GM21529 (cell line): ENCODE measurements around the gene ZNF407.

Experiments
- ATAC-seq: cut with Tn5 transposase; IDR thresholded peaks from one replicate; pipeline ENCODE4 v1.9.1; 2021; ENCODE audit not compliant: unreplicated experiment

The ZNF407 gene

DNA sequence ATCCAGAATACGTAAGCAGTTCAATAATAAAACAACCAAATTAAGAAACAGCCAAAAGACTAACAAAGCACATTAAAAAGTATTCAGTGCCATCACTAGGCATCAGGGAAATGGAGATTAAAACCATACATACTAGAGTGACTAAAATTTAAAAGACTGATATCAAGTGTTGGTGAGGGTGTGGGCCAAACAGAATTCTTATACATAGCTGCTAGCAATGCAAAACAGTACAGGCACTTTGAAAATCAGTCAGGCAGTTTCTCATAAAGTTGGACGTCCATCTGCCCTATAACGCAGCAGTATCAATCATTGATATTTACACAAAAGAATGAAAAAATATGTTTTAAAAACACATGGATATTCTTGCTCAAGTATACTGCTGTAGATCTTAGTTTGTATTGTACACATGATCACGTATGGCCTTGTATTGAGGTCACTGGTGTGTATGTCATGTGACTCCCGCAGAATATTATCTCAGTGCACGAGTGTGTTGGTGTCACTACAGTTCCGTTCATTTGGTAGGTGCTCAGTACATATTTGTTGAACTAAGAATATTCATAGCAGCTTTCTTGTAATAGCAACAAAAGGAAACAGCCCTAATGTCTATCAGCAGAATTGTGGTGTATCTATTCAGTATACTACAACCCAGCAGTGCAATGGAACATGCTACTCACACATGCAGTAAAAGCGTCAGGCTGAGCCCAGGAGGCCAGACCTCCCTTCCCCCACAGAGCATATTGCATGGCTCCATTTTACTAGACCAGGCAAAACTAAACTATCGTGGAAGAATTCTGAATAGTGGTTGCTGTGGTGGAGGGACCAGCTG lies 28.6 kb downstream of the ZNF407 start:
- ATAC-seq = no peak

DNA sequence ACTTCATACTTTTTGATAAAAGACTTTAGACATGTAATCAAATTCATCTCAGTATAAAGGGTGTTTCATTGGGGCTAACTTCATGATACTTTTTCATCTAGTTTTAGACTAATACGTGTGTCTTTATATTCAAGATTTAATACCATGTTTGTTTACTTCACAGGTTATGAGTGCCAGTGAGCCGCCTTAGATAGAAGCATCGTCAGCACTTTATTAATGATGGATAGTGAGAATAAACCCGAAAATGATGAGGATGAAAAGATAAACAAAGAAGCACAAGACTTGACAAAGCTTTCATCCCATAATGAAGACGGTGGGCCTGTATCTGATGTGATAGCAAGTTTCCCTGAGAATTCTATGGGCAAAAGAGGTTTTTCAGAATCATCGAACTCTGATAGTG lies 33.1 kb downstream of the ZNF407 start:
- ATAC-seq = no peak

DNA sequence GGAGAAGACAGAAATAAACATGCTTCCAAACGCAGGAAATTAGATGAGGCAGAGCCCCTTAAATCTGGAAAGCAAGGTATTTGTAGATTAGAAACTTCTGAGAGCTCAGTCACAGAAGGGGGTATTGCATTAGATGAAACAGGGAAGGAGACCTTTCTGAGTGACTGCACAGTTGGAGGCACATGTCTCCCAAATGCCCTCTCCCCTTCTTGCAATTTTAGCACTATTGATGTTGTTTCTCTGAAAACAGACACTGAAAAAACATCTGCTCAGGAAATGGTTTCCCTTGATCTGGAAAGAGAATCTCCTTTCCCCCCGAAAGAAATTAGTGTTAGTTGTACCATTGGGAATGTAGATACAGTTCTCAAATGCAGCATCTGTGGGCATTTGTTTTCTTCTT lies 33.5 kb downstream of the ZNF407 start:
- no peak for ATAC-seq

DNA sequence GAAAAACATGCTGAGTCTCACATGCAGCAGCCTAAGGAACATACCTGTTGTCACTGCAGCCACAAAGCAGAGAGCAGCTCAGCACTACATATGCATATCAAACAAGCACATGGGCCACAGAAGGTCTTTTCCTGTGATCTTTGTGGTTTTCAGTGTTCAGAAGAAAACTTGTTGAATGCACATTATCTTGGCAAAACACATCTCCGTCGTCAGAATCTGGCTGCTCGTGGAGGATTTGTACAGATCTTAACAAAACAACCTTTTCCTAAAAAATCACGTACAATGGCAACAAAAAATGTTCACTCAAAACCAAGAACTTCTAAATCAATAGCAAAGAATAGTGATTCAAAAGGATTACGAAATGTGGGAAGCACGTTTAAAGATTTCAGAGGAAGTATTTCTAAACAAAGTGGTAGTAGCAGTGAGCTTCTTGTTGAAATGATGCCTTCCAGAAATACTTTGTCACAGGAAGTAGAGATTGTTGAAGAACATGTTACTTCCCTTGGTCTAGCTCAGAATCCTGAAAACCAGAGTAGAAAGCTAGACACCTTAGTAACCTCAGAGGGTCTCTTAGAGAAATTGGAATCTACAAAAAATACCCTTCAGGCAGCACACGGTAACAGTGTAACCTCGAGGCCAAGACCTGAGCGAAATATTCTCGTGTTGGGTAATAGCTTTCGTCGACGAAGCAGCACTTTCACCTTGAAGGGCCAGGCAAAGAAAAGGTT lies 34.1 kb downstream of the ZNF407 start:
- ATAC-seq = no peak

DNA sequence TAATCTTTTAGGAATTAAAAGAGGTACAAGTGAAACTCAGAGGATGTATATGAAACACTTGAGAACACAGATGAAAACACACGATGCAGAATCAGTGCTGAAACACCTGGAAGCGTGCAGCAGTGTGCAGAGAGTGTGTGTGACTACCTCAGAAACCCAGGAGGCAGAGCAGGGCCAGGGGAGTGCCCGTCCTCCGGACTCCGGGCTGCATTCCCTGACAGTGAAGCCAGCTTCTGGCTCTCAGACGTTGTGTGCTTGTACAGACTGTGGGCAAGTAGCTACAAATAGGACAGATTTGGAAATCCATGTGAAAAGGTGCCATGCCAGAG lies 34.6 kb downstream of the ZNF407 start:
- no peak for ATAC-seq

DNA sequence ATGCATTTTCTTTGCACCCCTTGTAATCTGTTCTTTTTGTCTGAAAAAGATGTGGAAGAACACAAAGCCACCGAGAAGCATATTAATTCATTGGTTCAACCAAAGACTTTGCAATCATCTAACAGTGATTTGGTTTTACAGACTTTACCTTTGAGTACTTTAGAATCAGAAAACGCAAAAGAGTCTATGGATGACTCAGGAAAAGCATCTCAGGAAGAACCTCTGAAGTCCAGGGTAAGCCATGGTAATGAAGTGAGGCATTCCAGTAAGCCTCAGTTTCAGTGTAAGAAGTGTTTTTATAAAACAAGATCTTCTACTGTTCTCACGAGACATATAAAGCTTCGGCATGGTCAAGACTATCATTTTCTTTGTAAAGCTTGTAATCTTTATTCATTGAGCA lies 35.2 kb downstream of the ZNF407 start:
- ATAC-seq = no peak

DNA sequence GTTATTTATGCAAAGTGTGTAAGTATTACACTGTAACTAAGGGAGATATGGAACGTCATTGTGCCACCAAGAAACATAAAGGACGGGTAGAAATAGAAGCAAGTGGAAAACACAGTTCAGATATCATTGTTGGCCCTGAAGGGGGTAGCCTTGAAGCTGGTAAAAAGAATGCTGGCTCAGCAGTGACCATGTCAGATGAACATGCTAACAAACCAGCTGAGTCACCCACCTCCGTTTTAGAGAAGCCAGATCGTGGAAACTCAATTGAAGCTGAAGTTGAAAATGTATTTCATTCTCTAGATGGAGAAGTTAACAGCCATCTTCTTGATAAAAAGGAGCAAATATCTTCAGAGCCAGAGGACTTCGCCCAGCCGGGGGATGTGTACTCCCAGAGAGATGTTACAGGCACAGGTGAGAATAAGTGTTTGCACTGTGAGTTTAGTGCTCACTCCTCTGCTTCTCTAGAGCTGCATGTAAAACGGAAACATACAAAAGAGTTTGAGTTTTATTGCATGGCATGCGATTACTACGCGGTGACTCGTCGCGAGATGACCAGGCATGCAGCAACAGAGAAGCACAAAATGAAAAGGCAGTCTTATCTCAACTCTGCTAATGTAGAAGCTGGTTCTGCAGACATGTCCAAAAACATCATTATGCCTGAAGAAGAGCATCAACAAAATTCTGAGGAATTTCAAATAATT lies 36.1 kb downstream of the ZNF407 start:
- no peak for ATAC-seq

DNA sequence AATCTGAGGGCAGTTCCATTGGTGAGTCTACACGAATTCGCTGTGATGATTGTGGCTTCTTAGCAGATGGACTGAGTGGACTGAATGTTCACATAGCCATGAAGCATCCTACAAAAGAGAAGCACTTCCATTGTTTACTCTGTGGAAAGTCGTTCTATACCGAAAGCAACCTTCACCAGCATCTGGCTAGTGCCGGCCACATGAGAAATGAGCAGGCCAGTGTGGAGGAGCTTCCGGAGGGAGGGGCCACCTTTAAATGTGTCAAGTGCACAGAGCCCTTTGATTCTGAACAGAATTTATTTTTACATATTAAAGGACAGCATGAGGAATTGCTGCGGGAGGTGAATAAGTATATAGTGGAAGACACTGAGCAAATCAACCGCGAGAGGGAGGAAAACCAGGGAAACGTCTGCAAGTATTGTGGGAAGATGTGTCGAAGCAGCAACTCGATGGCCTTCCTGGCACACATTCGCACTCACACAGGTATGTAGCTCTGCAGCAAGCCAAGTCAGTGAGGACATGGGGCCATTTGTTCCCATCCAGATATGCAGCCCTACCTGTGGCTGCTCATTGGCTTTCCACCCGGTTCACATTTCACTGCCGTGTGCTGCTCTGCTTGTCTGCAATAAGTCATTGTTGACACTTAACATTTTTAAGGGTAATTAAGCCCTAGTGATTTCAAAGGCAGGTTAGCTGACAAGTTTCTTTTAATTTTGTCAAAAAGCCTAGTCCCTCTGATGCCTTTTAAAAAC lies 37.7 kb downstream of the ZNF407 start:
- no peak for ATAC-seq

DNA sequence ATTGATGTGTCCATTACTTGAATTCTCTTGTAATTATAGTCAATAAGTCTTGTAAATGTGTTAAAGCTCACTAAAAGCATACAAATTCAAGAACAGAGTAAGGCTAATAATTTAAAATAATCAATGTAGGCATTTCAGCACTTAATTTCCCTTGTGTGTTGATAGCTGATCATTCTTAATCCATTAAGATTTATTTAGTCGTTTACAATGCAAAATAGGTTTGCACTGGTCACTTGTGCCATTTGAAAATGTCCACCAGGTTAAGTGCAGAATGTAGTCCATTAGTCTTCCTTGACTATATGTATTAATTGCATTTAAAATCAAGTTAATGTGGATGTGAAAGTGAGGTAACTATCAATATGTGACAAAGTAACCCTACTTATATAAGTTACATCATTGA lies 39.4 kb downstream of the ZNF407 start:
- no peak for ATAC-seq

DNA sequence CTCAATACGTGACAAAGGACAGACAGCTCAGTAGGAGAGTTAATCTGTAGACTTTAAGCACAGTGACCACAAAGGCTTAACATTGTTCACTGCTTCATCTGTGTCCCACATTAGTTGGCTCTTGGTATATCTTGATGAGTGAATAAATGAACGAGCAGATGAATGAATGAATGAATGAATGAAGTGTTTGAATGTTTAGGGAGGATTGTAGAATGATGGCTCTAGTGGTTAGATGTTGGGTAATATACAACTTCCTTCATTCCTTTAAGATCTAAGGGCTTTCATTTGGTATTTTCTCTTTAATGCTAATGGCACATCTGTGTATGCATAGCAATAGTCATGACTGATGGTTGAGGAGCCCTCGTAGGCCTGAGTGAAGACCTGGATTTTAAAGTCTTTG lies 40.5 kb downstream of the ZNF407 start:
- no peak for ATAC-seq

DNA sequence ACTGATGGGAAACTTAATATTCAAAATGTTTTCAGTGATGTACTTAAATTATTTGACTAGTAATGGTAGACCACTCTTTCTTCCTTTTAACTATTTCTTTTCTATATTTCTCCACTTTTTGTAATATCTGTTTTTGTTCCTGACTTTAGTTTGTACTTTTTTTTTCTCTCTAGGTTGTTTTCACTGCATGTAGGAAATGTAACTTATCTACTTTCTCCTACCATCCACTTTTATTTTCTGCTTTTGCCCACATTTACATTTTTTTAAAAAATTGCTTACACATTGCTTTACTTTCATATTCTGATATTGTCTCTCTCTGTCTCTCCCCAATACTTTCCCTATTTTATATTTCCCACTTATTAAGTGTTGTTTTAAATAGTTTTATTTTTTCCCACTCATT lies 47.0 kb downstream of the ZNF407 start:
- no peak for ATAC-seq

DNA sequence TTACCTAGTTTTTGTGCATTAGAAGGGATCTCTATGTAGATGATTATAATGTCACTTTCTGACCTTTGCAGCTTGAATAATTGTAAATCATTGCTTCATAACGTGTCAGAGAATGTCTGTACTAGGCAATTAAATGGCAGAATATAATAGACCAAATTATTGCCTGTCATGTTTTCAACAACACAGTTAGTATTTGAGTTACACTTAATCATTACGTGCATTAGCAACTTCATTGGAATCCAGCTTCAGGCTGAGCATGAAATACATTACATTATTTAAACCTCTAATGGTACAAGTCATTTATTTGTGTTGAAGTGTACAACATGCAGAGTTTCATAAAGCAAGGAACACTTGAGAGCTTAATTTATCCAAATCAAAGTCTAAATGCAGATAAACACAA lies 48.0 kb downstream of the ZNF407 start:
- ATAC-seq = no peak

DNA sequence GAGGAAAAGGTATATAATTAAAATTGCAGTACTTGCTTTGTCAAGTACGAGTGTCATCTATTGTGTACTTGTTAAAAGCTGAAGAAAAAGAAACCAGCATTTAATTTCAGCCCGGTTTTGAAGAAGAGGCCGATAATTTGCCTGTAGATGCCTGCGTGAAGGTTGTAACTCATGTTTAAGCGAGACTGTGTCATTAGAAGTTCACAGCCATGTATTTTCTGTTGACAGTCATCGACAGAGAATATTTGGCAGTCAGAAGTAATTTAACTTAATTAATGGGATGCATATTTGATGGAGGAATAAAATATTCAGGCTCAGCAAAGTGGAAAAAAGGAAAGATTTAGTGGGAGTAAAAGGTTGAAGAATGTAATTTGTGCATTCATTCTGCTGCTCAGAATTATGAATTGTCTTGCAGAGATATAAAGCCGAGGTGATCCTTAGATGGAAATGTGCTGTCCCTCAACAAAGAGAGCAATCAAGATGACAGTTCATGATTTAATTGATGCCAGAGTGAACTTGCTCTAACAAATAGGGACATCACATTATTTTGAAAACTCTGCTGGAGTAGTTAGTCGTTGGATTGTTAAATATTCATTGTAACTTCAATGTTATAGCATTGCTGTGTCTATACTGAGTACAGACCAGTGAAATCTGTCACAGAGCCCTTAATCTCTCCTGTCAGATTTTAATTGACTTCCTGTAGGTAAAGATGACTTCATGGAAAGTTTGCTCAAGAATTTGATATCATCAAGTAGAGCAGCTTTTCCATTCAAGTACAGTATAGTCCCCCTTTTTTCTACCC lies 53.9 kb downstream of the ZNF407 start:
- ATAC-seq = no peak

DNA sequence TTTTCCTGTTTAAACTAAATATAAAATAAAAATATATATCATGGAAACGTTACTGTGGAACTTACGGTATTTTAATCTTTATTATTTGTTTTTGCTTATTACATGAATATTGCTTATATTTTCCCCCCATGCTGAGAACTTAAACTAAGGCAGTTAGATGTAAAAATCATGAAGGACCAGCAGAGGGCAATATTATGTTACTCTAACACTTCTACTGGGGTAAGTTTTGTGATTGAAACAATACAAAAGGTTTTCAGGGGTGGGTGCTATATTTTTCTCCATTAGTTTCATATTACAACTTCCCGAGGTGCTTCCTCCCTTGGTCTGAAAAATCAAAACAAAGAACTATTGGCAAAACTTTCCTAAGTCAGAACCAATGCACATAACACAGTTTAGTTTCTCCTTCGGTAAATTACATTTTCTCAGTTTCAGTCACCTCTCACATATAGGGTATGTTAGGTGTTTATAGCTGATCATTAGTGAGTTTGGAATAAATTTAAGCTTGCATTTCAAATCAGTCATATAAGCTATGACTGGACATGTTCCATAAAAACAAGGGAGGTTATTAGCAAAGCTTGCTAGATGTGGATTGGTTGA lies 54.8 kb downstream of the ZNF407 start:
- ATAC-seq = no peak

DNA sequence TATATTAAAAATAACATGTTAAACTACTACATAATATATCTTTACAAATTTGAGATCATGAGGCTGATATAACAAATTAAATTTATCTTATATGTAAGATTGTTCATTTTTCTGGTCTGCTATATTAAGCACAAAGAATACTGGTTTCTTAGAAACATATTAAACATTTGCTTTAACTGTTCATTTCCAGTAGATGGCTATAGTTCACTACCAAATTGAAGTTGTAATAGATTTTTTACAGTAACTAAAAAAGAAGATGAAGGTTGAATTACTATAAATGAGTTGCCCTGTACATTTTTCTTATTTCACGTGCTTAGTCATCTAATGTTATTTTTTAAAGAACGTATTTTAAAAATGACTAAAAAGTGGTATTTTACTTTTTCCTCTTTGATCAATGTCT lies 57.0 kb downstream of the ZNF407 start:
- no peak for ATAC-seq

DNA sequence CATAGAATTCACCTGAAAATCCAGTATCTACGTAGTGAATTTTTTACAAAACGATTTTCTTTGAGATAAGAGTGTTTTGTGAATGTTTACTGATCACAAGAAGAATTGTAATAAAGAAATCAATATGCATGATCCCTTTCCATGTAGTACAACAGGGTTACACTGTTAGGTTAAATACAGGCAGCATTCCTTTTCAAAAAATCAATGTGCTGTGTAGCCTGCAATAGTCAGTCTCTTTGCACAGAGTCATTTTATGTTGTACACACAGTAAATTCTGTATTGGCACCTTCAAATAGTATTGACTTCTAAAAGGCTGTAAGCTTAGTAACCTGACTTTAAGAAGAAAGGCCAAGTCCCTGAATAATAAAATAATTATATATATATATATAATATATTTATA lies 63.3 kb downstream of the ZNF407 start:
- no peak for ATAC-seq

DNA sequence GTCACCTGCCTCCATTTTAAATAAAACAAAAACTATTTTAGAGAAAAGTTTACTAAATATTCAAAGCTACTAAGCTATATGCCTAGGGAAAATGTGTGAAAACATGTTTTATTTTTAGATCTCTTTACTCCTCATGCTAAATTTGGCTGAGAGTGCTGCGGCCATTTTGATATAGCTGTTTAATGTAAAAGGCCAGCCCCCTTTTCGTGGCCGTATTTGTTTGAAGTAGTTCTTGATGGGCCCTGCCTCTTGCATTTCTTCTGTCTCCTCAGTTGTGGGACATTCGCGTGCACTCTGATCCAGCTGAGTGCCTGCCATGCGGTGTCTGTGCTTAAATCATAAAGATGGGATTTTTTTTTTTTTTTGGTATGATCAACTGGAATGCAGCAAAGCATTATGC lies 64.0 kb downstream of the ZNF407 start:
- ATAC-seq = no peak

DNA sequence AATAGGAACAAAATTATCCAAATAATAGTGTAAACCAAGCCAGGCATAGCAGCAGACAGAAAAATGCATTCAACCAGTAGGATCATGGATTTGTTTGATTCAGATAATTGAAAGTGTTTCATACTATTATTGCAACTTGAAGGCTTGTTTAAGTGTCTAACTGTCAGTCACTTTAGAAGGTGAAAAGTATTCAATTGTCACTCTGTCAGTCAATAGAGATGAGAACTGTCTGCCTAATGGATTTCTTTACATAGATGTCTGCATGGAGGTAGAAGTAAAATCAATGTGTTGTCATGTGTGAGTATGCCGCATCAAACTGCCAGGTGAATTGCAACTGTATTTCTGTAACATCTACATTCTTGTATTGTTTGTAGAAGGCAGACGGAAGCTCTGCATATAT lies 65.0 kb downstream of the ZNF407 start:
- no peak for ATAC-seq

DNA sequence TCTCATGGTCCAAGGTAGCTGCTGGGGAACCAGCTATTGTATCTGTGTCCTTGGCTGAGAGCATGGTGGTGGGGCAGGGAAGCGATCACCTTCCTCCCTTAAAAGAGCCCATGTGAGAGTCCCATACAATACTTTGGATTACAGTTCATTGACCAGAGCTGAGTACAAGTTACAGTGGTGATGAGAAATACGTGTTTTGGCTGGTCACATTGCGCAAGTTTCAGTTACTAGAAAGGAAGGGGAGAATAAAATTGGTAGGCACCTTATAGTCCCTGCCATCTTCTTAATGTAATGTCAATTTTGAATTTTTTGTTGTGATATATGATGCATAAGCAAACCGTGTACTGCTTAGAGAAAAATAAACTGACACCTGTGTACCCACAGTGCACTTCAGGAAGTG lies 67.7 kb downstream of the ZNF407 start:
- ATAC-seq = no peak

DNA sequence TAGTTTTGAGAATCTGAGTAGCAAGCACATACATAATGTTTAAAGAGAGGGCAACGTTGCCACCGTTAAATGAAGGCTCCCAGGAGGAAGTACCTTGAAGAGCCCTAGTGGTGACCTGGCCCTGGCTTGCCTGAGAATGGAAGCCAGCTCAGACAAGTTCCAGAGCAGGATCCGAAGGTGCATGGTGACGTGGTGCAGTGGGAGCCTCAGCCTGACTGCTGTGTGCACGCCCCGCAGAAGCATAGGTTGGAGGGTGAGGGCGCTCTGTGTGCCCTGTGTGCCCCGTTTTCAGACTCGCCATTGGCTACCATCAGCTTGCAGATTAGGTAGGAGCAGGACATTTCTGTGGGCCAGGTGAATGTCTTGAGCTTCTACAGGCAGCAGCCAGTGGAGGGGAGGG lies 68.2 kb downstream of the ZNF407 start:
- ATAC-seq = no peak
